ENCODE data around the gene DSCAM.

DNA sequence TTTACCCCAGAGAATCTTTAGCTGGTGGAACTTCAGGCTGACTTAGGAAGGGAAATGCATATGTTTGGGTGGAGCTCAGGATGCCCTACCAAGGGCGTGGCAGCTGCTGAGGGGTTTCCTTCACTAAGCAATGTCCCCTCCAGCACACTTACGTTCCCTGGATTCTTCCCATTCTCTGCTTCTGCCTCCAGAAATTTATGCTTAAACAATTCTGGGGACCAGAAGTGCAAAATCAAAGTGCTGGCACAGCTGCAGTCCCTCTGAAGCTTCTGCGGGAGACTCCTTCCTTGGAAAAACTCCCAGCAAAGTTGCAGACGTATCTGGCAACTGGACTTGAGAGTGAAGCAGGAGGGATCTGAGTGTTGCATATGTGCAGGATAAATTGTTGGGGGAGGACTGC lies 576.9 kb downstream of the DSCAM start:
- TF ChIP-seq POLR2A (IDR thresholded peaks at IDR 0.05), result no peak
- TF ChIP-seq, protein P1, sequence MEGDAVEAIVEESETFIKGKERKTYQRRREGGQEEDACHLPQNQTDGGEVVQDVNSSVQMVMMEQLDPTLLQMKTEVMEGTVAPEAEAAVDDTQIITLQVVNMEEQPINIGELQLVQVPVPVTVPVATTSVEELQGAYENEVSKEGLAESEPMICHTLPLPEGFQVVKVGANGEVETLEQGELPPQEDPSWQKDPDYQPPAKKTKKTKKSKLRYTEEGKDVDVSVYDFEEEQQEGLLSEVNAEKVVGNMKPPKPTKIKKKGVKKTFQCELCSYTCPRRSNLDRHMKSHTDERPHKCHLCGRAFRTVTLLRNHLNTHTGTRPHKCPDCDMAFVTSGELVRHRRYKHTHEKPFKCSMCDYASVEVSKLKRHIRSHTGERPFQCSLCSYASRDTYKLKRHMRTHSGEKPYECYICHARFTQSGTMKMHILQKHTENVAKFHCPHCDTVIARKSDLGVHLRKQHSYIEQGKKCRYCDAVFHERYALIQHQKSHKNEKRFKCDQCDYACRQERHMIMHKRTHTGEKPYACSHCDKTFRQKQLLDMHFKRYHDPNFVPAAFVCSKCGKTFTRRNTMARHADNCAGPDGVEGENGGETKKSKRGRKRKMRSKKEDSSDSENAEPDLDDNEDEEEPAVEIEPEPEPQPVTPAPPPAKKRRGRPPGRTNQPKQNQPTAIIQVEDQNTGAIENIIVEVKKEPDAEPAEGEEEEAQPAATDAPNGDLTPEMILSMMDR (IDR thresholded peaks at IDR 0.05), result no peak
- no peak for TF ChIP-seq POLR2AphosphoS5 (IDR thresholded peaks at IDR 0.05)
- no peak for TF ChIP-seq EP300 (IDR thresholded peaks at IDR 0.05)
